ENCODE data around the gene HUWE1.

DNA sequence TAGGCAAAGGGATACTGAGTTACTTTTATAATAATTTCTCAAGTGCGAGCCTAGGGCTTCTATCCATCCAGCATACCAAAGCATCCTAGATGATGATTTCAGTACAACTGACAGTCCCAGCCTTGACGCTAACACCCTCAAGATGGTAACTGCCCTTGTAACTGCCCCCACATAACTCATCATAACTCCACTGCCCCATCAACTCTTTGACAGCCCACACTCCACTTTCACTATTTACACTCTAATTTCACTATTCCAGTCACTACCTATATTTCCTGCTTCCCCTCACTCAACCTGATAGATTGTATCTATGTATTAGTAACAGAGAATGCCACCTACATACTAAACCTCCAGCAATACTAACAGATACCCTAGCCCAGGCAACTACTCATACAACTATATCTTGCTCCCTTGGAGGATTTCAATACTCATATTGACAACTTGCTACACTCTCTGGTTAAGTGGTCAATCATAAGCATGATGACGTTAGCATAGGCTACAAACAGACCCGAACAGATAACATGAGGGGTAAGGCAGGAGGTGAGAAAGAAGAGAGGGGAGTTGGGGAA is 65.0 kb downstream of the HUWE1 start:
- TF ChIP-seq POLR2AphosphoS5 (IDR thresholded peaks at IDR 0.05; ENCODE audit: insufficient read depth in 1 of 2, low read depth in 1 of 2): no peak
- TF ChIP-seq, protein P1, sequence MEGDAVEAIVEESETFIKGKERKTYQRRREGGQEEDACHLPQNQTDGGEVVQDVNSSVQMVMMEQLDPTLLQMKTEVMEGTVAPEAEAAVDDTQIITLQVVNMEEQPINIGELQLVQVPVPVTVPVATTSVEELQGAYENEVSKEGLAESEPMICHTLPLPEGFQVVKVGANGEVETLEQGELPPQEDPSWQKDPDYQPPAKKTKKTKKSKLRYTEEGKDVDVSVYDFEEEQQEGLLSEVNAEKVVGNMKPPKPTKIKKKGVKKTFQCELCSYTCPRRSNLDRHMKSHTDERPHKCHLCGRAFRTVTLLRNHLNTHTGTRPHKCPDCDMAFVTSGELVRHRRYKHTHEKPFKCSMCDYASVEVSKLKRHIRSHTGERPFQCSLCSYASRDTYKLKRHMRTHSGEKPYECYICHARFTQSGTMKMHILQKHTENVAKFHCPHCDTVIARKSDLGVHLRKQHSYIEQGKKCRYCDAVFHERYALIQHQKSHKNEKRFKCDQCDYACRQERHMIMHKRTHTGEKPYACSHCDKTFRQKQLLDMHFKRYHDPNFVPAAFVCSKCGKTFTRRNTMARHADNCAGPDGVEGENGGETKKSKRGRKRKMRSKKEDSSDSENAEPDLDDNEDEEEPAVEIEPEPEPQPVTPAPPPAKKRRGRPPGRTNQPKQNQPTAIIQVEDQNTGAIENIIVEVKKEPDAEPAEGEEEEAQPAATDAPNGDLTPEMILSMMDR (IDR thresholded peaks at IDR 0.05): no peak
